K562 (cell line): ENCODE data around the gene ANTXRL. TPM values are rescaled to one million over a fixed set of nuclear protein-coding genes. Genes with fewer than 3 reads are reported as not detected.
A peak's percentile ranks its signal among the peaks of the same experiment; 100 is the strongest.

Experiments
- ATAC-seq: fragments of 200-7000 bp; cut with Tn5 transposase; 3 replicates; pipeline ENCODE4 v1.9.1; 2020; ENCODE audit warnings: moderate library complexity
- BruUV-seq: library from RNA; stranded (reverse); fragments of 400-500 nt; replicated peaks from 2 replicates; lab custom pipeline; 2021; lab: Mats Ljungman, UMichigan
- CTCF ChIA-PET: fragments of 300-600 bp; formaldehyde crosslinking; extraction: SDS; loops from one replicate; lab custom pipeline; 2021; ENCODE audit warnings: low intra/inter-chr PET ratio; lab: Yijun Ruan, JAX
- POLR2A ChIA-PET: fragments of 300-600, 350-650 bp; sonication (Branson Sonifier 250); formaldehyde crosslinking; extraction: SDS; loops from one replicate; lab custom pipeline; 2021; ENCODE audit warnings: antibody characterized with exemption, inconsistent platforms; lab: Yijun Ruan, JAX
- DNase-seq, 4 experiments: peaks; one replicate each; pipeline versions ENCODE4 v3.0.0 to v3.0.0-alpha.2; 2011 to 2018; ENCODE audit warnings: low spot score in 3 of 4, mixed read lengths in 3 of 4; ENCODE audit errors: extremely low read depth in 1 of 4
- FAIRE-seq: peaks from 2 replicates; lab custom pipeline; 2011; peaks lifted over from hg19 to GRCh38; lab: Jason Lieb, UNC
- H2AFZ ChIP-seq: 2 replicates; pipeline ENCODE4 v1.6.0; 2011; ENCODE audit warnings: low read depth, low read length, control low read depth, inconsistent platforms
- H3K27ac ChIP-seq: fragments of 200-600 bp; 3 replicates; pipeline ENCODE4 v1.8.0; 2011; ENCODE audit warnings: low read depth, mild to moderate bottlenecking, control low read depth, inconsistent platforms, low read length, moderate library complexity, mixed read lengths; ENCODE audit errors: extremely low read depth
- H3K27me3 ChIP-seq, 2 experiments: fragments of 300-600 bp in 1 of 2; 2 replicates in 1 of 2; 3 replicates in 1 of 2; pipeline versions ENCODE4 v1.6.0 to v1.8.0; 2011; ENCODE audit warnings: inconsistent platforms in 2 of 2, low read length in 2 of 2, mild to moderate bottlenecking in 1 of 2, mixed read lengths in 1 of 2, moderate library complexity in 1 of 2; ENCODE audit not compliant: control insufficient read depth in 2 of 2, insufficient read depth in 2 of 2
- H3K36me3 ChIP-seq: fragments of 300-600 bp; 3 replicates; pipeline ENCODE4 v1.8.0; 2011; ENCODE audit warnings: mild to moderate bottlenecking, low read length, inconsistent platforms; ENCODE audit not compliant: control insufficient read depth, insufficient read depth
- H3K4me1 ChIP-seq, 2 experiments: fragments of 200-600 bp in 1 of 2; replicated peaks in 1 of 2; 2 replicates in 1 of 2; 3 replicates in 1 of 2; pipeline versions ENCODE4 v1.5.1 to v1.8.0; 2011; ENCODE audit warnings: inconsistent platforms in 2 of 2, low read length in 2 of 2, mild to moderate bottlenecking in 1 of 2, mixed read lengths in 1 of 2, moderate library complexity in 1 of 2; ENCODE audit not compliant: control insufficient read depth in 2 of 2, insufficient read depth in 2 of 2
- H3K4me2 ChIP-seq: 2 replicates; pipeline ENCODE4 v1.6.1; 2011; ENCODE audit warnings: low read length, control low read depth, inconsistent platforms, mixed read lengths; ENCODE audit not compliant: insufficient read depth
- H3K4me3 ChIP-seq: fragments of 200-600 bp; sonication (generic), shearing (Covaris generic); 2 replicates; pipeline ENCODE4 v1.5.1; 2016; ENCODE audit warnings: control low read depth, inconsistent platforms
- H3K79me2 ChIP-seq: fragments of 200-600 bp; 3 replicates; pipeline ENCODE4 v1.8.0; 2011; ENCODE audit warnings: low read length, inconsistent platforms; ENCODE audit not compliant: control insufficient read depth, insufficient read depth
- H3K9ac ChIP-seq, 2 experiments: 2 replicates each; pipeline versions ENCODE4 v1.6.0 to v1.6.1; 2011; ENCODE audit warnings: low read depth in 2 of 2, low read length in 2 of 2, control low read depth in 1 of 2, inconsistent platforms in 1 of 2, mild to moderate bottlenecking in 1 of 2, mixed read lengths in 1 of 2; ENCODE audit not compliant: insufficient read depth in 1 of 2
- H3K9me1 ChIP-seq: one replicate; pipeline ENCODE4 v1.6.0; 2011; ENCODE audit warnings: inconsistent platforms, mild to moderate bottlenecking, low read length, moderate library complexity; ENCODE audit not compliant: control insufficient read depth, insufficient read depth
- H3K9me3 ChIP-seq: replicated peaks from 2 replicates; pipeline ENCODE4 v1.5.1; 2011; ENCODE audit warnings: low read depth, low read length, inconsistent platforms; ENCODE audit not compliant: control insufficient read depth, insufficient read depth
- H4K20me1 ChIP-seq: replicated peaks from 2 replicates; pipeline ENCODE4 v1.6.1; 2011; ENCODE audit warnings: low read length, inconsistent platforms, mixed read lengths; ENCODE audit not compliant: control insufficient read depth, insufficient read depth
- CEBPG ChIP-seq, 3 experiments: fragments of 200-800 bp in 1 of 3; sonication (Bioruptor generic) in 1 of 3; sonication (generic) in 1 of 3; formaldehyde crosslinking in 1 of 3; IDR thresholded peaks in 2 of 3; conservative IDR thresholded peaks in 1 of 3; 2 replicates each; pipeline versions ENCODE4 v1.6.1 to v1.8.0; 2016 to 2022; ENCODE audit warnings: missing compliant biosample characterization in 2 of 3, missing genetic modification characterization in 2 of 3, mild to moderate bottlenecking in 1 of 3, missing genetic modification reagents in 1 of 3
- ETS2 ChIP-seq: IDR thresholded peaks from 2 replicates; pipeline ENCODE4 v1.6.1; 2016; ENCODE audit warnings: borderline replicate concordance, missing genetic modification characterization, mild to moderate bottlenecking, moderate library complexity, missing compliant biosample characterization; ENCODE audit not compliant: poor library complexity, severe bottlenecking
- LARP7 ChIP-seq: fragments of 450-650 bp; IDR thresholded peaks from 2 replicates; pipeline ENCODE4 v1.6.1; 2016
- MLLT1 ChIP-seq, 2 experiments: fragments of 450-650 bp; IDR thresholded peaks; 2 replicates each; pipeline ENCODE4 v1.6.1; 2016
- NCOR1 ChIP-seq: fragments of 450-650 bp; IDR thresholded peaks from 2 replicates; pipeline ENCODE4 v1.6.1; 2016; ENCODE audit warnings: mild to moderate bottlenecking, moderate library complexity
- SAP30 ChIP-seq: fragments of 200-600 bp; sonication (generic); IDR thresholded peaks from 2 replicates; pipeline ENCODE4 v1.6.1; 2012; ENCODE audit warnings: borderline replicate concordance, low read depth, mild to moderate bottlenecking, moderate library complexity, low read length, control low read depth, inconsistent platforms; ENCODE audit not compliant: insufficient read depth, poor library complexity, severe bottlenecking
- SETDB1 ChIP-seq: IDR thresholded peaks from one replicate; pipeline ENCODE4 v1.6.1; 2012; ENCODE audit warnings: low read length, control low read depth, inconsistent platforms
- SNIP1 ChIP-seq: fragments of 450-650 bp; IDR thresholded peaks from 2 replicates; pipeline ENCODE4 v1.7.1; 2017; ENCODE audit warnings: low read depth, mild to moderate bottlenecking
- STAT5A ChIP-seq: IDR thresholded peaks from 2 replicates; pipeline ENCODE4 v1.6.1; 2012; ENCODE audit warnings: low read length, inconsistent platforms, borderline replicate concordance
- SUPT5H ChIP-seq: fragments of 450-650 bp; IDR thresholded peaks from 2 replicates; pipeline ENCODE4 v1.6.1; 2016
- TCF7 ChIP-seq: sonication (generic); IDR thresholded peaks from 2 replicates; pipeline ENCODE4 v1.6.1; 2016; ENCODE audit warnings: antibody characterized with exemption, borderline replicate concordance
- ZBTB49 ChIP-seq: sonication (generic); formaldehyde crosslinking; IDR thresholded peaks from 2 replicates; pipeline ENCODE4 v1.8.0; 2022; ENCODE audit warnings: missing genetic modification reagents, mild to moderate bottlenecking, borderline replicate concordance
- ZEB2 ChIP-seq: fragments of 450-650 bp; IDR thresholded peaks from 2 replicates; pipeline ENCODE4 v1.6.1; 2016
- ZNF609 ChIP-seq: sonication (generic); formaldehyde crosslinking; IDR thresholded peaks from 2 replicates; pipeline ENCODE4 v1.8.1; 2023; ENCODE audit warnings: missing genetic modification reagents, mild to moderate bottlenecking, borderline replicate concordance
- WGBS: fragments of 100-300 bp; shearing (Covaris generic); methylation state at CpG from one replicate; pipeline ENCODE4 v1.1.6; 2016; ENCODE audit warnings: low coverage, mixed read lengths; ENCODE audit not compliant: insufficient coverage; ENCODE audit errors: missing lambda C conversion rate; 5-methylcytosine and 5-hydroxymethylcytosine counted together
- in situ Hi-C: fragments of 300-500 bp; cut with MboI; formaldehyde crosslinking; loops from 4 replicates; pipeline ENCODE4 v1.15.0; 2018; ENCODE audit warnings: inconsistent platforms, mixed read lengths
- intact Hi-C: fragments of 100-400 bp; cut with micrococcal nuclease; formaldehyde crosslinking; loops from 2 replicates; pipeline ENCODE4 v1.14.2; 2022
- polyA plus RNA-seq, 8 experiments: library from polyadenylated mRNA; depleted of rRNA in 4 of 8; stranded (reverse) in 5 of 8; unstranded in 3 of 8; fragments of >200 nt; fragmentation: Nextera tagmentation in 2 of 8; fragmentation: Illumina TruSeq in 1 of 8; extraction: Ambion mirVana in 2 of 8; extraction: Trizol in 1 of 8; gene quantifications; 2 replicates each; pipeline versions ENCODE4 v1.2.1 to v1.2.3, GENCODE V29; 2011 to 2014; ENCODE audit warnings: inconsistent platforms in 1 of 8, missing spikeins in 1 of 8
- total RNA-seq, 7 experiments: library from RNA; depleted of rRNA in 6 of 7; stranded (reverse); fragments of >200 nt in 6 of 7; fragmentation: Illumina TruSeq in 2 of 7; extraction: Trizol in 2 of 7; gene quantifications; 2 replicates each; pipeline versions ENCODE4 v1.2.1 to v1.2.3, GENCODE V29; 2011 to 2021; ENCODE audit warnings: low replicate concordance in 1 of 7

The ANTXRL gene
- total and polyA plus RNA-seq, 9 of the 15 experiments (the other 6 are each of a cell fraction or from before 2014, with no cell fraction given): not detected

DNA sequence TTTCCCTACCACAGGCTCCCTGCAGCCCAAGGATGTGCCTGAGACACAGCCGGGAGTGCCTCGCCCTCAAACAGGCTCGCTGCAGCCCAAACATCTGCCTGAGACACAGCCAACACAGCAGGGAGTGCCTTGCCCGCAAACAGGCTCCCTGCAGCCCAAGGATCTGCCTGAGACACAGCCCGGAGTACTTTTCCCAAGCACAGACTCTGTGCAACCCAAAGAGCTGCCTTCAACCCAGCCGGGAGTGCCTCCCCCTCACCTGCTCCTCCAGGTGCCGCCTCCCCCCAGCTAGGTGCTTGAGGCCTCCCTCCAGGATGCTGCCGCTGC lies 42.9 kb downstream of the ANTXRL start:
- no peaks in the 10 kb centered on the region for H3K4me1 ChIP-seq
- H3K4me3 ChIP-seq: no peak overlapping the region
- intact Hi-C loops: loop anchor here (5.0 kb wide), 1 partner anchor 102 kb away; no protein-coding TSS in a partner anchor
- peaks cover 4 to 57% of the 10 kb centered on the region in 2 experiments; a peak in 4 of 5 replicates for H3K27me3 ChIP-seq
- H3K27ac ChIP-seq: no peak overlapping the region
- H3K9me1 ChIP-seq: no peaks in the 10 kb centered on the region
- no peaks in the 10 kb centered on the region for H3K9me3 ChIP-seq
- H3K36me3 ChIP-seq: no peaks in the 10 kb centered on the region
- no peaks in the 10 kb centered on the region for H3K79me2 ChIP-seq
- H4K20me1 ChIP-seq: peaks cover 10% of the 10 kb centered on the region
- DNase-seq: no peak
- H3K4me2 ChIP-seq: no peak overlapping the region
- BruUV-seq: no TSS peak
- ChIA-PET POLR2A (interaction anchor here (1.9 kb wide), 1 partner anchor 11 kb away, joined by 6 read pairs; no protein-coding TSS in a partner anchor), CTCF (no interaction called here)
- H2AFZ ChIP-seq: no peak overlapping the region
- H3K9ac ChIP-seq: peak overlapping the region in 1 of 2 experiments; percentile 22; a peak in 1 of 4 replicates
- in situ Hi-C loops: no loop called here
- FAIRE-seq: no peak
- WGBS: 0% methylated on average over 8 of the region's 8 CpGs
- peak; percentile 49; the same call in 2 of the 3 replicates for ATAC-seq
- no peak for TF ChIP-seq MLLT1 (IDR thresholded peaks at IDR 0.05)
- no peak for TF ChIP-seq SNIP1
- TF ChIP-seq ZNF609 (CRISPR knock-in tag): no peak
- no peak for TF ChIP-seq SUPT5H
- TF ChIP-seq ETS2 (tag): no peak
- TF ChIP-seq SAP30: no peak
- no peak for TF ChIP-seq CEBPG (CRISPR knock-in tag; IDR thresholded peaks at IDR 0.05)
- TF ChIP-seq CEBPG (tag; conservative IDR thresholded peaks at IDR 0.05 in 1 of 2, IDR thresholded peaks at IDR 0.05 in 1 of 2): no peak
- TF ChIP-seq STAT5A: no peak
- no peak for TF ChIP-seq LARP7
- TF ChIP-seq ZBTB49 (CRISPR knock-in tag): no peak
- TF ChIP-seq TCF7: no peak
- no peak for TF ChIP-seq ZEB2
- TF ChIP-seq SETDB1: no peak
- TF ChIP-seq NCOR1: no peak
